Thoracic aorta (tissue), 2 donors: ENCODE data around the gene MICAL2. TPM values are rescaled to one million over a fixed set of nuclear protein-coding genes. Genes with fewer than 3 reads are reported as not detected.
A peak's percentile ranks its signal among the peaks of the same experiment; 100 is the strongest.

ENCODE experiments used
- ATAC-seq: fragments of 150-250 bp; one replicate; pipeline ENCODE4 v1.8.0; 2017; ENCODE audit warnings: low read depth; ENCODE audit not compliant: insufficient number of reproducible peaks, low FRiP score
- DNase-seq: peaks from one replicate; pipeline ENCODE4 v3.0.0-alpha.2; 2020; ENCODE audit warnings: low spot score
- H3K27ac ChIP-seq, 2 donors: fragments of 200-600 bp; sonication (generic); 1 replicate in 1 of 2; 2 replicates in 1 of 2; pipeline ENCODE4 v1.5.1; 2016; ENCODE audit warnings: mild to moderate bottlenecking in 2 of 2, moderate library complexity in 2 of 2
- H3K27me3 ChIP-seq: fragments of 200-600 bp; sonication (generic); replicated peaks from 2 replicates; pipeline ENCODE4 v1.6.0; 2016; ENCODE audit warnings: mild to moderate bottlenecking; ENCODE audit not compliant: insufficient read depth
- H3K36me3 ChIP-seq: fragments of 200-600 bp; sonication (generic); one replicate; pipeline ENCODE4 v1.5.1; 2016
- H3K4me1 ChIP-seq, 2 donors: fragments of 200-600 bp; sonication (generic); 1 replicate in 1 of 2; 2 replicates in 1 of 2; pipeline versions ENCODE4 v1.5.1 to v1.6.0; 2016; ENCODE audit warnings: low read depth in 2 of 2, mild to moderate bottlenecking in 1 of 2; ENCODE audit not compliant: control insufficient read depth in 1 of 2
- H3K4me3 ChIP-seq: fragments of 200-600 bp; sonication (generic); 2 replicates; pipeline ENCODE4 v1.5.1; 2016; ENCODE audit warnings: mild to moderate bottlenecking
- H3K9me3 ChIP-seq: fragments of 200-600 bp; sonication (generic); 2 replicates; pipeline ENCODE4 v1.5.1; 2016
- CTCF ChIP-seq: fragments of 200-600 bp; sonication (generic); IDR thresholded peaks from one replicate; pipeline ENCODE4 v1.5.1; 2019; ENCODE audit warnings: antibody characterized with exemption
- total RNA-seq, 2 donors: library from RNA; depleted of rRNA; stranded (reverse); fragments of >200 nt; gene quantifications; one replicate each; pipeline versions ENCODE4 v1.1.0 to v1.2.3, GENCODE V29; 2016

MICAL2 gene
- total RNA-seq, 2 donors from 2014 or later: 791 to 989 TPM

GRCh38 chr11:12271241-12271640, 160.9 kb downstream of the MICAL2 start:
- Histone ChIP-seq H3K4me1 (peaks cover 16 to 60% of the 10 kb centered on the region in 2 donors), H3K36me3 (no peaks in the 10 kb centered on the region), H3K27ac (no peak overlapping the region), H3K27me3 (no peaks in the 10 kb centered on the region), H3K9me3 (no peaks in the 10 kb centered on the region), H3K4me3 (no peak overlapping the region)
- no peak for TF ChIP-seq CTCF
- ATAC-seq (no peak), DNase-seq (no peak)

- H3K27me3 ChIP-seq: no peaks in the 10 kb centered on the region
- no peak overlapping the region for H3K27ac ChIP-seq
- H3K9me3 ChIP-seq: no peaks in the 10 kb centered on the region
- no peak for TF ChIP-seq CTCF
- H3K36me3 ChIP-seq: no peaks in the 10 kb centered on the region
- no peak overlapping the region for H3K4me3 ChIP-seq
- peaks cover 16 to 54% of the 10 kb centered on the region in 2 donors for H3K4me1 ChIP-seq
- DNase-seq (no peak), ATAC-seq (no peak)
Measured at GRCh38 chr11:12271826-12272366, 161.5 kb downstream of the MICAL2 start.

- Histone ChIP-seq H3K27ac (peak overlapping the region in 1 of 2 donors; percentile 1), H3K27me3 (no peaks in the 10 kb centered on the region), H3K4me1 (peaks cover 16 to 43% of the 10 kb centered on the region in 2 donors), H3K36me3 (no peaks in the 10 kb centered on the region), H3K4me3 (no peak overlapping the region), H3K9me3 (no peaks in the 10 kb centered on the region)
- TF ChIP-seq CTCF: no peak
- no peak for ATAC-seq
- DNase-seq: no peak
Measured at GRCh38 chr11:12272821-12273617, 162.6 kb downstream of the MICAL2 start.

GRCh38 chr11:12273618-12273995, 163.2 kb downstream of the MICAL2 start:
- DNase-seq (no peak), ATAC-seq (no peak)
- Histone ChIP-seq H3K4me3 (no peak overlapping the region), H3K4me1 (peaks cover 16 to 37% of the 10 kb centered on the region in 2 donors), H3K36me3 (no peaks in the 10 kb centered on the region), H3K27ac (no peak overlapping the region), H3K9me3 (no peaks in the 10 kb centered on the region), H3K27me3 (no peaks in the 10 kb centered on the region)
- TF ChIP-seq CTCF: no peak

- Histone ChIP-seq H3K4me1 (peaks cover 15 to 32% of the 10 kb centered on the region in 2 donors), H3K27me3 (no peaks in the 10 kb centered on the region), H3K9me3 (no peaks in the 10 kb centered on the region), H3K27ac (no peak overlapping the region), H3K4me3 (no peak overlapping the region), H3K36me3 (no peaks in the 10 kb centered on the region)
- DNase-seq (no peak), ATAC-seq (no peak)
- no peak for TF ChIP-seq CTCF
Measured at GRCh38 chr11:12274056-12274455, 163.7 kb downstream of the MICAL2 start.
